Choroid plexus epithelial cell (primary cell): Measurements from ENCODE around the gene TNFAIP8L2.
A peak's percentile ranks its signal among the peaks of the same experiment; 100 is the strongest.
"Not testable (repeated sequence)": the region's sequence is repeated elsewhere in the genome, so short reads cannot be mapped to it uniquely, and the experiment has no call there.

ENCODE experiments used
- DNase-seq: peaks from one replicate; pipeline ENCODE4 v3.0.0-alpha.2; 2010; ENCODE audit warnings: low read depth
- H3K4me3 ChIP-seq: 2 replicates; pipeline ENCODE4 v1.5.1; 2011; ENCODE audit warnings: low read depth, mild to moderate bottlenecking, control low read depth, low read length, moderate library complexity
- TF ChIP-seq, protein P1 (sequence below): conservative IDR thresholded peaks from 2 replicates; pipeline ENCODE4 v1.5.1; 2011; ENCODE audit warnings: low read depth, mild to moderate bottlenecking, control low read depth, inconsistent platforms, low read length, moderate library complexity

Gene TNFAIP8L2

DNA sequence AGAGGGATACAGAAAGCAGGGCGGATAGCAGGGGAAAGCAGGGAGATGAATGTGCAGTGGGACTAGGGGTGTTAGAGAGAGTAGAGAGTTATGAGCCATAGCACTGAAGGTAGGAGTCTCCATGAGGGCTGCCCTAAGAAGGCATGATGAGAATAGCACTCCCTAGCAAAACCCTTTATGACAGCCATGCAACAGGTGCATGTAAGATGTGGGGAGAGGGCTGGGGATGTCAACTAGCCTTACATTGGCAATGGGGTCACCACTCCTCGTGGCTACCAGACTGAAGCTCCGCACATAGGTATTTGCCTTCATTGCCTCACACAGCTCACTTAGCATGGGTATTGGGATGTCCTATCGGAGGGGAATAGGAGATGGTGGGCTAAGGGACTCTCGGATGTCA lies 14.7 kb downstream of the TNFAIP8L2 start:
- TF ChIP-seq, protein P1, sequence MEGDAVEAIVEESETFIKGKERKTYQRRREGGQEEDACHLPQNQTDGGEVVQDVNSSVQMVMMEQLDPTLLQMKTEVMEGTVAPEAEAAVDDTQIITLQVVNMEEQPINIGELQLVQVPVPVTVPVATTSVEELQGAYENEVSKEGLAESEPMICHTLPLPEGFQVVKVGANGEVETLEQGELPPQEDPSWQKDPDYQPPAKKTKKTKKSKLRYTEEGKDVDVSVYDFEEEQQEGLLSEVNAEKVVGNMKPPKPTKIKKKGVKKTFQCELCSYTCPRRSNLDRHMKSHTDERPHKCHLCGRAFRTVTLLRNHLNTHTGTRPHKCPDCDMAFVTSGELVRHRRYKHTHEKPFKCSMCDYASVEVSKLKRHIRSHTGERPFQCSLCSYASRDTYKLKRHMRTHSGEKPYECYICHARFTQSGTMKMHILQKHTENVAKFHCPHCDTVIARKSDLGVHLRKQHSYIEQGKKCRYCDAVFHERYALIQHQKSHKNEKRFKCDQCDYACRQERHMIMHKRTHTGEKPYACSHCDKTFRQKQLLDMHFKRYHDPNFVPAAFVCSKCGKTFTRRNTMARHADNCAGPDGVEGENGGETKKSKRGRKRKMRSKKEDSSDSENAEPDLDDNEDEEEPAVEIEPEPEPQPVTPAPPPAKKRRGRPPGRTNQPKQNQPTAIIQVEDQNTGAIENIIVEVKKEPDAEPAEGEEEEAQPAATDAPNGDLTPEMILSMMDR: no peak

GRCh38 chr1:151175041-151175741 lies 18.7 kb downstream of the TNFAIP8L2 start:
- no peak overlapping the region for H3K4me3 ChIP-seq
- TF ChIP-seq, protein P1: no peak
- DNase-seq: no peak

More for the DNA sequence above, 14.7 kb downstream of the TNFAIP8L2 start:
- DNase-seq: no peak
- no peak overlapping the region for H3K4me3 ChIP-seq

GRCh38 chr1:151175863-151176262 lies 19.4 kb downstream of the TNFAIP8L2 start, which contains the start of gene TMOD4:
TMOD4 (minus strand) TSS chr1:151175981; CDS start chr1:151174875, 1,106 bp downstream.
- TF ChIP-seq, protein P1: peak; percentile 77
- peak; percentile 56 for DNase-seq
- no peak within 1 kb of the TSS for H3K4me3 ChIP-seq

DNA sequence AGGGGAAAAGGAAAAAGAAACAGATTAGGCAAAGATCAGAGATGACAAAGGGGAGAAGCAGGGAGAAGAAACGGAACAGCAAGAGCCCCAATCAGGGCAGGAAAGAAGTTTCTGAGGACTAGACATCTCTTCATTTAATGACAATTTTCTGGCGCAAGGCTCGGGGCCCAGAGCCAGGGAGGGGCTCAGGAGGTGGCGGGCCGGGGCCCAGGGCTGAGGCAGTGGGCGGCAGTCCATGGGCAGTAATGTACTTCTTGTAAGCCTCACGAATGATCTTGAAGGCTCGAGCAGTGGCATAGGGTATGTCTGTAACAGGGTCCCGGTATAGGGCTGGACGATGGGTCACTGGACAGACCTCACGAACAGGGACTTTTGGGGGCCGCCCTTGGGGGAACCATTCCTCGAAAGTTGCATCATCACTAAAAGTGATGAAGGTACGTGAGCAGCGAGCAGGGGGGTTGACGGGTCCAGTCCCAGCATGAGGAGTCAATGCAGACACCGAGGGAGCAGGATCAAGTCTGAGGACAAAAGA lies 20.1 kb downstream of the TNFAIP8L2 start:
- TF ChIP-seq, protein P1: no peak
- no peak overlapping the region for H3K4me3 ChIP-seq
- no peak for DNase-seq

- DNase-seq: no peak
- H3K4me3 ChIP-seq: no peak overlapping the region
- TF ChIP-seq, protein P1: no peak
Measured at GRCh38 chr1:151184211-151184610, 27.8 kb downstream of the TNFAIP8L2 start.

- TF ChIP-seq, protein P1: no peak
- no peak for DNase-seq
- H3K4me3 ChIP-seq: no peak overlapping the region
Measured at GRCh38 chr1:151187205-151187604, 30.8 kb downstream of the TNFAIP8L2 start.

GRCh38 chr1:151188667-151189066 lies 32.2 kb downstream of the TNFAIP8L2 start:
- not testable (repeated sequence) for DNase-seq
- peak overlapping the region; percentile 93 for H3K4me3 ChIP-seq
